ENCODE results near the gene TMEM231. TPM values are rescaled to one million over a fixed set of nuclear protein-coding genes. Genes with fewer than 3 reads are reported as not detected.

The TMEM231 gene
- total RNA-seq, 1 experiment from 2014 or later: 3.4 TPM

GRCh38 chr16:75532791-75533190, 23.3 kb downstream of the TMEM231 start:
- Histone ChIP-seq H2AK5ac (ENCODE audit: insufficient read length, low read length) (no peak overlapping the region), H3K27ac (ENCODE audit: insufficient read length, low read depth, low read length) (no peak overlapping the region), H3K79me2 (ENCODE audit: insufficient read depth, low read length) (no peaks in the 10 kb centered on the region), H2BK120ac (ENCODE audit: low read depth, low read length, poor library complexity, severe bottlenecking) (no peak overlapping the region), H3K14ac (ENCODE audit: insufficient read depth, low read length) (no peak overlapping the region), H4K91ac (ENCODE audit: insufficient read length, low read depth, low read length) (no peak overlapping the region), H2BK5ac (ENCODE audit: insufficient read length, low read length) (no peak overlapping the region), H3K56ac (ENCODE audit: insufficient read length, low read depth, low read length) (no peak overlapping the region), H3K23ac (ENCODE audit: insufficient read length, low read depth, low read length) (no peak overlapping the region), H3K4me2 (ENCODE audit: insufficient read depth, insufficient read length, low read length) (no peak overlapping the region), H3K4ac (ENCODE audit: low read depth, low read length) (no peak overlapping the region), H3K4me1 (ENCODE audit: insufficient read depth, low read length) (no peaks in the 10 kb centered on the region), H2BK15ac (ENCODE audit: low read depth, low read length) (no peak overlapping the region), H3K9me3 (ENCODE audit: control insufficient read depth, low read depth, low read length) (no peaks in the 10 kb centered on the region), H3K9ac (ENCODE audit: extremely low read depth, insufficient read length, low read length) (no peak overlapping the region), H3K18ac (ENCODE audit: insufficient read length, low read depth, low read length) (no peak overlapping the region), H3T11ph (ENCODE audit: low read length) (no peak overlapping the region), H3K23me2 (ENCODE audit: insufficient read length, low read depth, low read length, poor library complexity, severe bottlenecking) (no peaks in the 10 kb centered on the region), H4K5ac (ENCODE audit: insufficient read length, low read depth, low read length) (no peak overlapping the region), H2BK20ac (ENCODE audit: low read depth, low read length, poor library complexity, severe bottlenecking) (no peak overlapping the region), H3K79me1 (ENCODE audit: insufficient read depth, low read depth, low read length, poor library complexity, severe bottlenecking) (no peaks in the 10 kb centered on the region), H2AFZ (ENCODE audit: low read length) (no peak overlapping the region), H3K27me3 (ENCODE audit: insufficient read depth, low read length) (no peaks in the 10 kb centered on the region), H4K20me1 (ENCODE audit: control insufficient read depth, insufficient read depth, insufficient read length) (no peaks in the 10 kb centered on the region), H2BK12ac (ENCODE audit: insufficient read length, low read depth, low read length) (no peak overlapping the region), H4K8ac (replicated peaks; ENCODE audit: insufficient read length, low read depth, low read length) (no peak overlapping the region)
- H3K4me1 Mint-ChIP-seq: peaks cover 12 to 14% of the 10 kb centered on the region in 2 experiments
- H3K27me3 Mint-ChIP-seq (ENCODE audit: low read depth): no peaks in the 10 kb centered on the region; the same call in 1 of the 2 replicates
- H3K4me3 Mint-ChIP-seq: no peak overlapping the region
- H3K27ac Mint-ChIP-seq: no peak overlapping the region; a peak in 1 of 7 replicates
- no peak for DNase-seq
- peaks cover 0 to 3% (median 0%) of the 10 kb centered on the region in 3 experiments; a peak in 1 of 7 replicates for H3K36me3 Mint-ChIP-seq (ENCODE audit: insufficient read depth in 1 of 3, low read depth in 3 of 3)
- no peaks in the 10 kb centered on the region for H3K9me3 Mint-ChIP-seq
- TF ChIP-seq, protein P1, sequence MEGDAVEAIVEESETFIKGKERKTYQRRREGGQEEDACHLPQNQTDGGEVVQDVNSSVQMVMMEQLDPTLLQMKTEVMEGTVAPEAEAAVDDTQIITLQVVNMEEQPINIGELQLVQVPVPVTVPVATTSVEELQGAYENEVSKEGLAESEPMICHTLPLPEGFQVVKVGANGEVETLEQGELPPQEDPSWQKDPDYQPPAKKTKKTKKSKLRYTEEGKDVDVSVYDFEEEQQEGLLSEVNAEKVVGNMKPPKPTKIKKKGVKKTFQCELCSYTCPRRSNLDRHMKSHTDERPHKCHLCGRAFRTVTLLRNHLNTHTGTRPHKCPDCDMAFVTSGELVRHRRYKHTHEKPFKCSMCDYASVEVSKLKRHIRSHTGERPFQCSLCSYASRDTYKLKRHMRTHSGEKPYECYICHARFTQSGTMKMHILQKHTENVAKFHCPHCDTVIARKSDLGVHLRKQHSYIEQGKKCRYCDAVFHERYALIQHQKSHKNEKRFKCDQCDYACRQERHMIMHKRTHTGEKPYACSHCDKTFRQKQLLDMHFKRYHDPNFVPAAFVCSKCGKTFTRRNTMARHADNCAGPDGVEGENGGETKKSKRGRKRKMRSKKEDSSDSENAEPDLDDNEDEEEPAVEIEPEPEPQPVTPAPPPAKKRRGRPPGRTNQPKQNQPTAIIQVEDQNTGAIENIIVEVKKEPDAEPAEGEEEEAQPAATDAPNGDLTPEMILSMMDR (conservative IDR thresholded peaks at IDR 0.05): no peak
- no CpG with 5 or more reads among the region's 2 CpGs for WGBS (ENCODE audit: extremely low coverage, insufficient read length, low lambda C conversion rate)
